ENCODE data around the gene PCDHA13. TPM values are rescaled to one million over a fixed set of nuclear protein-coding genes. Genes with fewer than 3 reads are reported as not detected.
A peak's percentile ranks its signal among the peaks of the same experiment; 100 is the strongest.
"Not testable (repeated sequence)": the region's sequence is repeated elsewhere in the genome, so short reads cannot be mapped to it uniquely, and the experiment has no call there.

PCDHA13 gene
- total RNA-seq, 1 experiment from 2014 or later: 1.0 TPM

- not testable (repeated sequence) for H3K4me1 Mint-ChIP-seq; H4K91ac ChIP-seq (ENCODE audit: insufficient read length, low read depth, low read length); H3K27ac ChIP-seq (ENCODE audit: insufficient read length, low read depth, low read length); H3K9ac ChIP-seq (ENCODE audit: extremely low read depth, insufficient read length, low read length); H3K4me2 ChIP-seq (ENCODE audit: insufficient read depth, insufficient read length, low read length); H2BK15ac ChIP-seq (ENCODE audit: low read depth, low read length); H3K4ac ChIP-seq (ENCODE audit: low read depth, low read length); H4K5ac ChIP-seq (ENCODE audit: insufficient read length, low read depth, low read length); H3K79me2 ChIP-seq (ENCODE audit: insufficient read depth, low read length); H4K8ac ChIP-seq (replicated peaks; ENCODE audit: insufficient read length, low read depth, low read length); H3K56ac ChIP-seq (ENCODE audit: insufficient read length, low read depth, low read length); H3K27me3 ChIP-seq (ENCODE audit: insufficient read depth, low read length); H3K27ac Mint-ChIP-seq; H3K9me3 Mint-ChIP-seq; H2AK5ac ChIP-seq (ENCODE audit: insufficient read length, low read length); H2BK12ac ChIP-seq (ENCODE audit: insufficient read length, low read depth, low read length); H3K4me1 ChIP-seq (ENCODE audit: insufficient read depth, low read length); H4K20me1 ChIP-seq (ENCODE audit: control insufficient read depth, insufficient read depth, insufficient read length); H3T11ph ChIP-seq (ENCODE audit: low read length); H3K79me1 ChIP-seq (ENCODE audit: insufficient read depth, low read depth, low read length, poor library complexity, severe bottlenecking); H3K23me2 ChIP-seq (ENCODE audit: insufficient read length, low read depth, low read length, poor library complexity, severe bottlenecking); H2BK20ac ChIP-seq (ENCODE audit: low read depth, low read length, poor library complexity, severe bottlenecking); H3K18ac ChIP-seq (ENCODE audit: insufficient read length, low read depth, low read length); H3K27me3 Mint-ChIP-seq (ENCODE audit: low read depth); H3K9me3 ChIP-seq (ENCODE audit: control insufficient read depth, low read depth, low read length); H2BK5ac ChIP-seq (ENCODE audit: insufficient read length, low read length); H3K23ac ChIP-seq (ENCODE audit: insufficient read length, low read depth, low read length)
- TF ChIP-seq CTCF (conservative IDR thresholded peaks at IDR 0.05): peak; percentile 46; the same call in 2 of the 3 replicates
- DNase-seq: peak; percentile 34
- no CpG with 5 or more reads among the region's 48 CpGs for WGBS (ENCODE audit: extremely low coverage, insufficient read length, low lambda C conversion rate)
- H3K4me3 Mint-ChIP-seq: peak within 1 kb of the TSS in 1 of 2 experiments; percentile 17; a peak in 1 of 5 replicates
- H3K36me3 Mint-ChIP-seq (ENCODE audit: insufficient read depth in 1 of 3, low read depth in 3 of 3): peaks cover 2 to 26% (median 5%) of the 10 kb centered on the region in 3 experiments; a peak in 6 of 7 replicates
- Histone ChIP-seq H2AFZ (ENCODE audit: low read length) (peak within 1 kb of the TSS; percentile 91), H3K14ac (ENCODE audit: insufficient read depth, low read length) (peak within 1 kb of the TSS; percentile 87; the same call in 1 of the 2 replicates), H2BK120ac (ENCODE audit: low read depth, low read length, poor library complexity, severe bottlenecking) (peak within 1 kb of the TSS; percentile 69)
Observed at GRCh38 chr5:140848139-140849102, 33.5 kb upstream of the PCDHA13 start, which contains the start of gene PCDHA9. Gene PCDHA9, plus strand, starts transcription at chr5:140848382. Its CDS starts 114 bp downstream, at chr5:140848496.

GRCh38 chr5:140849831-140850634, 31.9 kb upstream of the PCDHA13 start:
- H3K27ac Mint-ChIP-seq; H3K27me3 ChIP-seq (ENCODE audit: insufficient read depth, low read length); DNase-seq; H2AK5ac ChIP-seq (ENCODE audit: insufficient read length, low read length); H3K27me3 Mint-ChIP-seq (ENCODE audit: low read depth); H3K18ac ChIP-seq (ENCODE audit: insufficient read length, low read depth, low read length); H3K4me1 ChIP-seq (ENCODE audit: insufficient read depth, low read length); H3K79me1 ChIP-seq (ENCODE audit: insufficient read depth, low read depth, low read length, poor library complexity, severe bottlenecking); H2BK15ac ChIP-seq (ENCODE audit: low read depth, low read length); H3K56ac ChIP-seq (ENCODE audit: insufficient read length, low read depth, low read length); H2AFZ ChIP-seq (ENCODE audit: low read length); H3K9me3 ChIP-seq (ENCODE audit: control insufficient read depth, low read depth, low read length); H2BK12ac ChIP-seq (ENCODE audit: insufficient read length, low read depth, low read length); H3K23me2 ChIP-seq (ENCODE audit: insufficient read length, low read depth, low read length, poor library complexity, severe bottlenecking); H2BK5ac ChIP-seq (ENCODE audit: insufficient read length, low read length); H4K8ac ChIP-seq (replicated peaks; ENCODE audit: insufficient read length, low read depth, low read length); H3T11ph ChIP-seq (ENCODE audit: low read length); H3K4me1 Mint-ChIP-seq; H4K5ac ChIP-seq (ENCODE audit: insufficient read length, low read depth, low read length); H3K4me3 Mint-ChIP-seq; H4K91ac ChIP-seq (ENCODE audit: insufficient read length, low read depth, low read length); H3K79me2 ChIP-seq (ENCODE audit: insufficient read depth, low read length); H3K9me3 Mint-ChIP-seq; H3K14ac ChIP-seq (ENCODE audit: insufficient read depth, low read length); H2BK20ac ChIP-seq (ENCODE audit: low read depth, low read length, poor library complexity, severe bottlenecking); H3K4me2 ChIP-seq (ENCODE audit: insufficient read depth, insufficient read length, low read length); H3K27ac ChIP-seq (ENCODE audit: insufficient read length, low read depth, low read length); H3K23ac ChIP-seq (ENCODE audit: insufficient read length, low read depth, low read length); H2BK120ac ChIP-seq (ENCODE audit: low read depth, low read length, poor library complexity, severe bottlenecking); H3K9ac ChIP-seq (ENCODE audit: extremely low read depth, insufficient read length, low read length); H3K4ac ChIP-seq (ENCODE audit: low read depth, low read length); H4K20me1 ChIP-seq (ENCODE audit: control insufficient read depth, insufficient read depth, insufficient read length): not testable (repeated sequence)
- no CpG with 5 or more reads among the region's 101 CpGs for WGBS (ENCODE audit: extremely low coverage, insufficient read length, low lambda C conversion rate)
- peaks cover 2 to 26% (median 5%) of the 10 kb centered on the region in 3 experiments; a peak in 6 of 7 replicates for H3K36me3 Mint-ChIP-seq (ENCODE audit: insufficient read depth in 1 of 3, low read depth in 3 of 3)
